ENCODE data around the gene LIPG. TPM values are rescaled to one million over a fixed set of nuclear protein-coding genes. Genes with fewer than 3 reads are reported as not detected.
A peak's percentile ranks its signal among the peaks of the same experiment; 100 is the strongest.
"Not testable (repeated sequence)": the region's sequence is repeated elsewhere in the genome, so short reads cannot be mapped to it uniquely, and the experiment has no call there.

Gene LIPG
- total and polyA plus RNA-seq, 9 of the 15 experiments (the other 6 are each of a cell fraction or from before 2014, with no cell fraction given) = 0.76 to 1.8 (median 1.3) TPM

DNA sequence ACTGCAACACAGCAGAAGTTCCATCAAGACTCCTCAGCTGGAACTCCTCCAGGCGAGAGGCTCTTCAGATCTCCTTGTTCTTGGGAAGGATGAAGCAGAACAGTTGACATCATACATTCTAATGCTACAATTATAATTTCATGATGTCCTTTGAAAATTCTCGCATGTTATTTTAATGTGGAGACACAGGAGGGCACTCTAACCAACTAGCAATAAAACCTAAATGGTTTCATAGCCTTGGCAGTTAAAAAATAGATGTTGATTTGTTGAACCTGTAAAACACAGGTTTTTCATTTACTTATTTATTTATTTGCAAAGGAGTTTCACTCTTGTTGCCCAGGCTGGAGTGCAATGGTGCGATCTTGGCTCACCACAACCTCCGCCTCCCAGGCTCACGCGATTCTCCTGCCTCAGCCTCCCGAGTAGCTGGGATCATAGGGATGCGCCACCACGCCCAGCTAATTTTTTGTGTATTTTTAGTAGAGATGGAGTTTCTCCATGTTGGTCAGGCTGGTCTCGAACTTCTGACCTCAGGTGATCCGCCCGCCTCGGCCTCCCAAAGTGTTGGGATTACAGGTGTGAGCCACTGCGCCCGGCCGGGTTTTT, 2.4 kb upstream of the LIPG start:
- in situ Hi-C loops (cut with MboI); H3K79me2 ChIP-seq (ENCODE audit: control insufficient read depth, insufficient read depth, low read length); CTCF ChIA-PET (ENCODE audit: low intra/inter-chr PET ratio); H3K36me3 ChIP-seq (ENCODE audit: control insufficient read depth, insufficient read depth, low read length); H3K4me3 ChIP-seq; H3K9me1 ChIP-seq (ENCODE audit: control insufficient read depth, insufficient read depth, low read length); H4K20me1 ChIP-seq (replicated peaks; ENCODE audit: control insufficient read depth, insufficient read depth, low read length); FAIRE-seq; H2AFZ ChIP-seq (ENCODE audit: low read depth, low read length); BruUV-seq (replicated peaks); H3K9me3 ChIP-seq (replicated peaks; ENCODE audit: control insufficient read depth, insufficient read depth, low read depth, low read length); POLR2A ChIA-PET; H3K27ac ChIP-seq (ENCODE audit: extremely low read depth, low read depth, low read length); ATAC-seq; H3K9ac ChIP-seq (ENCODE audit: insufficient read depth in 1 of 2, low read depth in 2 of 2, low read length in 2 of 2); H3K4me2 ChIP-seq (ENCODE audit: insufficient read depth, low read length): not testable (repeated sequence)
- Histone ChIP-seq H3K27me3 (ENCODE audit: control insufficient read depth in 2 of 2, insufficient read depth in 2 of 2, low read length in 2 of 2) (peaks cover 0 to 21% of the 10 kb centered on the region in 2 experiments; a peak in 3 of 5 replicates), H3K4me1 (replicated peaks in 1 of 2; ENCODE audit: control insufficient read depth in 2 of 2, insufficient read depth in 2 of 2, low read length in 2 of 2) (peaks cover 0 to 23% of the 10 kb centered on the region in 2 experiments; a peak in 4 of 5 replicates)
- TF ChIP-seq, protein P1, sequence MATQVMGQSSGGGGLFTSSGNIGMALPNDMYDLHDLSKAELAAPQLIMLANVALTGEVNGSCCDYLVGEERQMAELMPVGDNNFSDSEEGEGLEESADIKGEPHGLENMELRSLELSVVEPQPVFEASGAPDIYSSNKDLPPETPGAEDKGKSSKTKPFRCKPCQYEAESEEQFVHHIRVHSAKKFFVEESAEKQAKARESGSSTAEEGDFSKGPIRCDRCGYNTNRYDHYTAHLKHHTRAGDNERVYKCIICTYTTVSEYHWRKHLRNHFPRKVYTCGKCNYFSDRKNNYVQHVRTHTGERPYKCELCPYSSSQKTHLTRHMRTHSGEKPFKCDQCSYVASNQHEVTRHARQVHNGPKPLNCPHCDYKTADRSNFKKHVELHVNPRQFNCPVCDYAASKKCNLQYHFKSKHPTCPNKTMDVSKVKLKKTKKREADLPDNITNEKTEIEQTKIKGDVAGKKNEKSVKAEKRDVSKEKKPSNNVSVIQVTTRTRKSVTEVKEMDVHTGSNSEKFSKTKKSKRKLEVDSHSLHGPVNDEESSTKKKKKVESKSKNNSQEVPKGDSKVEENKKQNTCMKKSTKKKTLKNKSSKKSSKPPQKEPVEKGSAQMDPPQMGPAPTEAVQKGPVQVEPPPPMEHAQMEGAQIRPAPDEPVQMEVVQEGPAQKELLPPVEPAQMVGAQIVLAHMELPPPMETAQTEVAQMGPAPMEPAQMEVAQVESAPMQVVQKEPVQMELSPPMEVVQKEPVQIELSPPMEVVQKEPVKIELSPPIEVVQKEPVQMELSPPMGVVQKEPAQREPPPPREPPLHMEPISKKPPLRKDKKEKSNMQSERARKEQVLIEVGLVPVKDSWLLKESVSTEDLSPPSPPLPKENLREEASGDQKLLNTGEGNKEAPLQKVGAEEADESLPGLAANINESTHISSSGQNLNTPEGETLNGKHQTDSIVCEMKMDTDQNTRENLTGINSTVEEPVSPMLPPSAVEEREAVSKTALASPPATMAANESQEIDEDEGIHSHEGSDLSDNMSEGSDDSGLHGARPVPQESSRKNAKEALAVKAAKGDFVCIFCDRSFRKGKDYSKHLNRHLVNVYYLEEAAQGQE (IDR thresholded peaks at IDR 0.05; ENCODE audit: borderline replicate concordance) = peak; percentile 24; the same call in 1 of the 2 replicates
- TF ChIP-seq, protein P1 (CRISPR knock-in tag; IDR thresholded peaks at IDR 0.05; ENCODE audit: low read depth) = not testable (repeated sequence)
- TF ChIP-seq, protein P2, sequence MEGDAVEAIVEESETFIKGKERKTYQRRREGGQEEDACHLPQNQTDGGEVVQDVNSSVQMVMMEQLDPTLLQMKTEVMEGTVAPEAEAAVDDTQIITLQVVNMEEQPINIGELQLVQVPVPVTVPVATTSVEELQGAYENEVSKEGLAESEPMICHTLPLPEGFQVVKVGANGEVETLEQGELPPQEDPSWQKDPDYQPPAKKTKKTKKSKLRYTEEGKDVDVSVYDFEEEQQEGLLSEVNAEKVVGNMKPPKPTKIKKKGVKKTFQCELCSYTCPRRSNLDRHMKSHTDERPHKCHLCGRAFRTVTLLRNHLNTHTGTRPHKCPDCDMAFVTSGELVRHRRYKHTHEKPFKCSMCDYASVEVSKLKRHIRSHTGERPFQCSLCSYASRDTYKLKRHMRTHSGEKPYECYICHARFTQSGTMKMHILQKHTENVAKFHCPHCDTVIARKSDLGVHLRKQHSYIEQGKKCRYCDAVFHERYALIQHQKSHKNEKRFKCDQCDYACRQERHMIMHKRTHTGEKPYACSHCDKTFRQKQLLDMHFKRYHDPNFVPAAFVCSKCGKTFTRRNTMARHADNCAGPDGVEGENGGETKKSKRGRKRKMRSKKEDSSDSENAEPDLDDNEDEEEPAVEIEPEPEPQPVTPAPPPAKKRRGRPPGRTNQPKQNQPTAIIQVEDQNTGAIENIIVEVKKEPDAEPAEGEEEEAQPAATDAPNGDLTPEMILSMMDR (IDR thresholded peaks at IDR 0.05 in 2 of 3, conservative IDR thresholded peaks at IDR 0.05 in 1 of 3; ENCODE audit: insufficient read depth in 2 of 3, low read depth in 1 of 3, low read length in 3 of 3) = peak in 2 of 3 experiments; percentile 31 to 56; a peak in 3 of 6 replicates
- TF ChIP-seq RAD21 (CRISPR knock-in tag; conservative IDR thresholded peaks at IDR 0.05 in 1 of 2, IDR thresholded peaks at IDR 0.05 in 1 of 2) = peak; percentile 52 to 62
- peak in 3 of 4 experiments; percentile 7 to 13 (median 10) for DNase-seq (ENCODE audit: extremely low read depth in 1 of 4, low spot score in 3 of 4)
- intact Hi-C loops (cut with micrococcal nuclease) = loop anchor here (1.0 to 10.0 kb wide), 3 partner anchors 49 to 299 kb away; no protein-coding TSS in a partner anchor
- WGBS (ENCODE audit: insufficient coverage, low coverage, missing lambda C conversion rate) = 42% methylated on average over 7 of the region's 16 CpGs

Measured in K562 (cell line).